ENCODE measurements around the gene GABRA6.

GABRA6 gene

GRCh38 chr5:161751265-161751664 is 65.7 kb downstream of the GABRA6 start:
- no peaks in the 10 kb centered on the region for H3K4me1 ChIP-seq (ENCODE audit: control insufficient read depth, insufficient read depth, low read length)
- H3K27ac ChIP-seq (ENCODE audit: low read depth, low read length), result no peak overlapping the region
- H3K36me3 ChIP-seq (ENCODE audit: control insufficient read depth, insufficient read depth, low read length), result no peaks in the 10 kb centered on the region
- no peak overlapping the region for H3K9ac ChIP-seq (ENCODE audit: low read depth, low read length)
- H3K27me3 ChIP-seq (ENCODE audit: control insufficient read depth, insufficient read depth, low read length), result no peaks in the 10 kb centered on the region
- 0 out of 2 replicates have a peak, but pooled peaks cover 3% of the 10 kb centered on the region for H3K9me3 ChIP-seq (ENCODE audit: control insufficient read depth, insufficient read depth, low read length)
- no peak overlapping the region for H3K4me3 ChIP-seq (ENCODE audit: low read depth, low read length)

Data from HUES48 (cell line).